HG03432 (cell line): Measurements from ENCODE around the gene RAD18.

Experiments used
- ATAC-seq: cut with Tn5 transposase; IDR thresholded peaks from one replicate; pipeline ENCODE4 v1.9.1; 2021; ENCODE audit warnings: mild to moderate bottlenecking, moderate library complexity; ENCODE audit not compliant: unreplicated experiment

The RAD18 gene

DNA sequence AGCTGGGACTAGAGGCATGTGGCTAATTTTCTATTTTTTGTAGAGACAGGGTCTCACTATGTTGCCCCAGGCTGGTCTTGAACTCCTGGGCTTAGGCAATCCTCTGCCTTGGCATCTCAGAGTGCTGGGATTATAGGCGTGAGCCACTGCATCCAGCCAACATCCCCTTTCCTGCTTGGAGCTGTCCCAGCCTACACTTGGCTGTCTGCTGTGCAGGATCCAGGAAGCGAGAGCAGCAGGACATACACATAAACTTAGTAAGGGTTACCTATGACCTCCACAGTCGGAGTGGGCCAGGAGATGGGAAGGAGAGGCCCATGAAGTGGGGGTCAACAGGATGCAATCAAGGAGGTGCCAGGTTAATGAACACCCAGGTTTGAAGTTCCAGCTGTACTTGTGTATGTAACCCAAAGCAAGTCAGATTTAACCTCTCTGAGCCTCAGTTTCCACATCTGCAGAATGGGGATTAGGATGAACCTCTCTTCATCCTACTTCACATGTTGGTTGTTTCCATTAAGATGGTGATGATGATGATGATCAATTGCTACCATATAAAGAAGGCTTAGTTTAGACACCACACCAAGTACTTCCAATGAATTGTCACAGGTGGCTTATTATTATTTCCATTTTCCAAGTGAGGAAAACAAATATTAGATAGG lies 124.4 kb downstream of the RAD18 start:
- ATAC-seq = no peak

DNA sequence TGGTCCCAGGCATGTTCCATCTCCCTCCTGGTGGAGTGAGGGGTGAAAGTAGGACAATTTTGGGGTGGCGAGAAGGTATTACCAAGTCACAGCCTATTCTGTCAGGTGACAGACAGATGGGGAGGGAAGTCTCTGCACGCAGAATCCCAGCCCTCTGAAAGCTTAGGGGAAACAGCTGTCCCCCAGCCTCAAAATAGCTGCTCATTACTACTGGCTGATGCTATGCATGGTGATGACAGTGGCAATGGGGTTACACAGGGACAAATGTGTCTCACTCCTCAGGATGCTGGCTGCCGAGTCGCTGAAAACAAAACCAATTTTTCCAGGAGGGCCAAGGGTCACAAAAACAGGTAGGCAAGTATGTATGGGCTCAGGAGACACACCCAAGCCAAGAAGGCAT lies 125.0 kb downstream of the RAD18 start:
- no peak for ATAC-seq

GRCh38 chr3:8837162-8837561 lies 126.1 kb downstream of the RAD18 start:
- no peak for ATAC-seq

DNA sequence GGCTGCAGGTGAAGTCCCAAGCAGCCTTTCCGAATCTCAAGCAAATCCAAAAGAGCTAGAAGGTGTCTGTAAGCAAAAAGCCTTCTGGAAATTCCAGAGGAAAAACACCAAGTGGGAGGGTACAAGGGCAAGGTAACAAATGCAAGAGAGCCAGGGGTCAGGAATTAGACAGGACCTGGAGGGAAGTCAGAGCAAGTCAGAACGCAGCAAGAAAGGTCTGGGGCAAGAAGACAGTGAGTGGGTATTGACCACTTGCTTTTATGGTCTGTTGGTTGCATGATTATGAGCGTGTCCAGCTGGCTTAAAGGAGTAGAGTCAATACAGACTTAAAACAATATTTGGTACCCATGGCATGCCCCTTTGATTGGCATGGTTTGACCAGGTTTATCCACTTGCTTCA lies 127.2 kb downstream of the RAD18 start:
- ATAC-seq = no peak

GRCh38 chr3:8835385-8835784 lies 127.9 kb downstream of the RAD18 start:
- ATAC-seq = no peak

GRCh38 chr3:8834974-8835373 lies 128.3 kb downstream of the RAD18 start:
- ATAC-seq = no peak

- no peak for ATAC-seq
These were observed 135.6 kb downstream of the RAD18 start for GRCh38 chr3:8827641-8828040.
